Kidney epithelial cell (primary cell): ENCODE results near the gene CHSY1. TPM values are rescaled to one million over a fixed set of nuclear protein-coding genes. Genes with fewer than 3 reads are reported as not detected.

ENCODE experiments used
- DNase-seq: peaks from one replicate; pipeline ENCODE4 v3.0.0-alpha.2; 2010; ENCODE audit warnings: low read depth
- H3K27me3 ChIP-seq: 2 replicates; pipeline ENCODE4 v1.6.0; 2011; ENCODE audit warnings: low read length; ENCODE audit not compliant: control insufficient read depth, insufficient read depth
- H3K36me3 ChIP-seq: 2 replicates; pipeline ENCODE4 v1.5.1; 2011; ENCODE audit warnings: low read length; ENCODE audit not compliant: control insufficient read depth, insufficient read depth
- H3K4me3 ChIP-seq: 2 replicates; pipeline ENCODE4 v1.5.1; 2011; ENCODE audit warnings: low read depth, mild to moderate bottlenecking, control low read depth, low read length
- total RNA-seq: library from RNA; depleted of rRNA; stranded (reverse); fragments of >200 nt; gene quantifications from 2 replicates; pipeline ENCODE4 v1.2.3, GENCODE V29; 2015
- TF ChIP-seq, protein P1 (sequence below): IDR thresholded peaks from 2 replicates; pipeline ENCODE4 v1.5.1; 2011; ENCODE audit warnings: mild to moderate bottlenecking, moderate library complexity, low read length, control low read depth, inconsistent platforms; ENCODE audit not compliant: insufficient read depth, poor library complexity, severe bottlenecking

The CHSY1 gene
- total RNA-seq, 1 donor from 2014 or later, result 21.1 TPM

GRCh38 chr15:101264911-101265641 is 13.2 kb upstream of the CHSY1 start:
- TF ChIP-seq, protein P1, sequence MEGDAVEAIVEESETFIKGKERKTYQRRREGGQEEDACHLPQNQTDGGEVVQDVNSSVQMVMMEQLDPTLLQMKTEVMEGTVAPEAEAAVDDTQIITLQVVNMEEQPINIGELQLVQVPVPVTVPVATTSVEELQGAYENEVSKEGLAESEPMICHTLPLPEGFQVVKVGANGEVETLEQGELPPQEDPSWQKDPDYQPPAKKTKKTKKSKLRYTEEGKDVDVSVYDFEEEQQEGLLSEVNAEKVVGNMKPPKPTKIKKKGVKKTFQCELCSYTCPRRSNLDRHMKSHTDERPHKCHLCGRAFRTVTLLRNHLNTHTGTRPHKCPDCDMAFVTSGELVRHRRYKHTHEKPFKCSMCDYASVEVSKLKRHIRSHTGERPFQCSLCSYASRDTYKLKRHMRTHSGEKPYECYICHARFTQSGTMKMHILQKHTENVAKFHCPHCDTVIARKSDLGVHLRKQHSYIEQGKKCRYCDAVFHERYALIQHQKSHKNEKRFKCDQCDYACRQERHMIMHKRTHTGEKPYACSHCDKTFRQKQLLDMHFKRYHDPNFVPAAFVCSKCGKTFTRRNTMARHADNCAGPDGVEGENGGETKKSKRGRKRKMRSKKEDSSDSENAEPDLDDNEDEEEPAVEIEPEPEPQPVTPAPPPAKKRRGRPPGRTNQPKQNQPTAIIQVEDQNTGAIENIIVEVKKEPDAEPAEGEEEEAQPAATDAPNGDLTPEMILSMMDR, result no peak

GRCh38 chr15:101264011-101264410 is 12.2 kb upstream of the CHSY1 start:
- Histone ChIP-seq H3K36me3 (no peaks in the 10 kb centered on the region), H3K4me3 (no peak overlapping the region), H3K27me3 (no peaks in the 10 kb centered on the region)
- TF ChIP-seq, protein P1, result no peak
- DNase-seq, result no peak

More at GRCh38 chr15:101264911-101265641, 13.2 kb upstream of the CHSY1 start:
- DNase-seq, result no peak
- Histone ChIP-seq H3K4me3 (no peak overlapping the region), H3K36me3 (no peaks in the 10 kb centered on the region), H3K27me3 (no peaks in the 10 kb centered on the region)

GRCh38 chr15:101262551-101262950 is 10.7 kb upstream of the CHSY1 start:
- Histone ChIP-seq H3K27me3 (peaks cover 3% of the 10 kb centered on the region), H3K36me3 (no peaks in the 10 kb centered on the region), H3K4me3 (no peak overlapping the region)
- no peak for DNase-seq
- TF ChIP-seq, protein P1, result no peak

DNA sequence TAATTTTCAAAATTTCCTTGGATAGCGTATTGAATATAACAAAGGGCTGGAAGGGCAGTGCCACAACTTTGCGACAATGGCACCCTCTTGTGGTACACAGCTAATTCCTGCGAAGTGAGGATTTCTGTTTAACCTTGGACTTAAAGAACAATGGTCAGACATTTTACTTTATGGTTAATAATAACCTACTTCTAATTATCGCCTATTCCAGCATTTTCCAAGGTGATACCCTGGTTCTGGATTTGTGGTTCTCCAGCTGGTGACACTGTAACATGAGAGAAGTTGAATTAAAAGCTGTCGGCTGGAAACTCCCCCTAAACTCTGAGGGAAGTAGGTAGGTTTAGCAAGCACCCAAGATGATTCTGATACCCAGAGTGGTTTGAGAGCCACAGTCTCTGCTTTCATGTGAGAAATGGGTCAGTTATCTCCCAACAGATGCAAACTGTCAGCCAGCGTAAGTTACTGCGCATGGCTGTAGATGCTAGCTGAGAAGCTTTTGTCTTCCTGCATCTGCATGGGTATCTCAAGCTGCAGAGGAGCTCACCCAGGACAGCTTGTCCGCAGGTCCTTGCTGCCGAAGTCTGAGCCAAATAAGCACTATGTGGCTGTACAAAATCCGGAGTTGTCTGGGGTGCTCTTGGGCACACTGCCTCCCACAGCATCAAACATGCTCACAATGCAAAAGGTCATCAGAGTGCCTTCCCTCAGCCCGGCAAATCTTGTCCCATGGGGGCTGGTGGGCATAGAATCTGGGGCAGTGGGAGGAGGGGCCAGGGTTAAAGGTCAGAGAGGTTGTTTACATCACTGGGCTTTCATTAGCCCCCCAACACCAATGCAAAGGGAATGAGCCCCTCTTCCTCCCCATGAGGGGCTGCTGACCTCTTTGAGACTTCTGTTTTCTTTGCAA is 6.6 kb upstream of the CHSY1 start:
- Histone ChIP-seq H3K27me3 (peaks cover 3% of the 10 kb centered on the region), H3K36me3 (no peaks in the 10 kb centered on the region), H3K4me3 (no peak overlapping the region)
- DNase-seq, result no peak
- TF ChIP-seq, protein P1, result peak; percentile 79

- Histone ChIP-seq H3K4me3 (no peak overlapping the region), H3K27me3 (peaks cover 3% of the 10 kb centered on the region), H3K36me3 (no peaks in the 10 kb centered on the region)
- TF ChIP-seq, protein P1, result peak; percentile 27
- no peak for DNase-seq
Observed at GRCh38 chr15:101256757-101257156, 4.9 kb upstream of the CHSY1 start.
